NT2/D1 (cell line): ENCODE results near the gene CTSL.

ENCODE experiments used
- DNase-seq: peaks from one replicate; pipeline ENCODE4 v3.0.0-alpha.2; 2011; ENCODE audit warnings: low read depth, low spot score
- H3K27me3 ChIP-seq: 2 replicates; pipeline ENCODE4 v1.6.0; 2011; ENCODE audit warnings: mild to moderate bottlenecking; ENCODE audit not compliant: insufficient read length, insufficient read depth
- H3K36me3 ChIP-seq: 2 replicates; pipeline ENCODE4 v1.6.1; 2011; ENCODE audit warnings: mild to moderate bottlenecking, low read length, mixed read lengths; ENCODE audit not compliant: insufficient read depth, insufficient read length
- H3K4me1 ChIP-seq: 2 replicates; pipeline ENCODE4 v1.5.1; 2011; ENCODE audit not compliant: insufficient read depth, insufficient read length
- H3K4me3 ChIP-seq: 2 replicates; pipeline ENCODE4 v1.5.1; 2011; ENCODE audit warnings: low read depth; ENCODE audit not compliant: insufficient read length
- H3K9ac ChIP-seq: 2 replicates; pipeline ENCODE4 v1.6.0; 2011; ENCODE audit warnings: low read depth; ENCODE audit not compliant: insufficient read length
- H3K9me3 ChIP-seq: 2 replicates; pipeline ENCODE4 v1.5.1; 2011; ENCODE audit warnings: mild to moderate bottlenecking, low read length; ENCODE audit not compliant: insufficient read depth
- SUZ12 ChIP-seq: IDR thresholded peaks from 2 replicates; pipeline ENCODE4 v1.6.1; 2011; ENCODE audit not compliant: insufficient read length, insufficient read depth; ENCODE audit errors: extremely low read depth
- YY1 ChIP-seq: IDR thresholded peaks from 2 replicates; pipeline ENCODE4 v1.6.1; 2011; ENCODE audit not compliant: insufficient read length, insufficient read depth
- ZNF274 ChIP-seq: IDR thresholded peaks from 2 replicates; pipeline ENCODE4 v1.6.1; 2011; ENCODE audit warnings: mild to moderate bottlenecking, low read depth, low read length

The CTSL gene

GRCh38 chr9:87770616-87771315 lies 44.8 kb downstream of the CTSL start:
- H3K9ac ChIP-seq, result no peak overlapping the region
- H3K4me3 ChIP-seq, result no peak overlapping the region
- H3K36me3 ChIP-seq, result no peaks in the 10 kb centered on the region
- H3K9me3 ChIP-seq, result no peaks in the 10 kb centered on the region
- DNase-seq, result no peak
- H3K4me1 ChIP-seq, result no peaks in the 10 kb centered on the region
- no peak for TF ChIP-seq ZNF274
- TF ChIP-seq YY1, result no peak
- TF ChIP-seq SUZ12, result no peak
- H3K27me3 ChIP-seq, result no peaks in the 10 kb centered on the region

GRCh38 chr9:87771316-87772006 lies 45.5 kb downstream of the CTSL start:
- no peaks in the 10 kb centered on the region for H3K4me1 ChIP-seq
- no peak for TF ChIP-seq ZNF274
- no peak for TF ChIP-seq YY1
- no peak for TF ChIP-seq SUZ12
- DNase-seq, result no peak
- H3K36me3 ChIP-seq, result no peaks in the 10 kb centered on the region
- H3K4me3 ChIP-seq, result no peak overlapping the region
- no peaks in the 10 kb centered on the region for H3K27me3 ChIP-seq
- no peak overlapping the region for H3K9ac ChIP-seq
- H3K9me3 ChIP-seq, result no peaks in the 10 kb centered on the region

GRCh38 chr9:87776481-87777379 lies 50.8 kb downstream of the CTSL start:
- H3K4me1 ChIP-seq, result no peaks in the 10 kb centered on the region
- no peak overlapping the region for H3K4me3 ChIP-seq
- no peak overlapping the region for H3K9ac ChIP-seq
- no peaks in the 10 kb centered on the region for H3K9me3 ChIP-seq
- no peaks in the 10 kb centered on the region for H3K27me3 ChIP-seq
- no peaks in the 10 kb centered on the region for H3K36me3 ChIP-seq
- no peak for TF ChIP-seq YY1
- no peak for TF ChIP-seq SUZ12
- no peak for TF ChIP-seq ZNF274
- no peak for DNase-seq

- no peak for DNase-seq
- Histone ChIP-seq H3K9me3 (no peaks in the 10 kb centered on the region), H3K4me1 (no peaks in the 10 kb centered on the region), H3K36me3 (no peaks in the 10 kb centered on the region), H3K27me3 (no peaks in the 10 kb centered on the region), H3K4me3 (no peak overlapping the region), H3K9ac (no peak overlapping the region)
- TF ChIP-seq SUZ12 (no peak), YY1 (no peak), ZNF274 (no peak)
Observed at GRCh38 chr9:87778996-87779395, 53.1 kb downstream of the CTSL start.
